Peyer's patch (tissue), 4 donors: ENCODE results near the gene GLRX2. TPM values are rescaled to one million over a fixed set of nuclear protein-coding genes. Genes with fewer than 3 reads are reported as not detected.
A peak's percentile ranks its signal among the peaks of the same experiment; 100 is the strongest.

Experiments
- DNase-seq, 3 donors: peaks; one replicate each; pipeline ENCODE4 v3.0.0-alpha.2; 2017 to 2019
- H3K27ac ChIP-seq, 4 donors: fragments of 200-600 bp; sonication (generic); one replicate each; pipeline ENCODE4 v1.5.1; 2016 to 2019
- H3K27me3 ChIP-seq, 2 donors: fragments of 200-600 bp; sonication (generic); one replicate each; pipeline ENCODE4 v1.5.1; 2019
- H3K36me3 ChIP-seq, 3 donors: fragments of 200-600 bp; sonication (generic); one replicate each; pipeline ENCODE4 v1.5.1; 2016 to 2019
- H3K4me1 ChIP-seq, 4 donors: fragments of 200-600 bp; sonication (generic); one replicate each; pipeline ENCODE4 v1.5.1; 2016 to 2019
- H3K4me3 ChIP-seq, 4 donors: fragments of 200-600 bp; sonication (generic); 1 replicate in 3 of 4; 2 replicates in 1 of 4; pipeline ENCODE4 v1.5.1; 2016 to 2019; ENCODE audit warnings: mild to moderate bottlenecking in 1 of 4
- H3K9me3 ChIP-seq, 4 donors: fragments of 200-600 bp; sonication (generic); one replicate each; pipeline ENCODE4 v1.5.1; 2016 to 2019; ENCODE audit warnings: mild to moderate bottlenecking in 1 of 4
- POLR2A ChIP-seq, 2 donors: fragments of 450-650 bp; IDR thresholded peaks; one replicate each; pipeline ENCODE4 v1.5.1; 2017; ENCODE audit warnings: antibody characterized with exemption in 2 of 2, mild to moderate bottlenecking in 2 of 2, moderate library complexity in 2 of 2
- total RNA-seq, 4 donors: library from RNA; depleted of rRNA; stranded (reverse); fragments of >200 nt; gene quantifications; one replicate each; pipeline ENCODE4 v1.1.0, GENCODE V29; 2016
- TF ChIP-seq, protein P1 (sequence below), 6 experiments: fragments of 450-650 bp in 4 of 6; fragments of 200-600 bp in 2 of 6; sonication (generic) in 1 of 6; IDR thresholded peaks; one replicate each; pipeline ENCODE4 v1.5.1; 2017 to 2019; ENCODE audit warnings: antibody characterized with exemption in 6 of 6, mild to moderate bottlenecking in 3 of 6, moderate library complexity in 1 of 6

Gene GLRX2
- total RNA-seq, 4 donors from 2014 or later, result 3.3 to 12.4 (median 7.5) TPM

DNA sequence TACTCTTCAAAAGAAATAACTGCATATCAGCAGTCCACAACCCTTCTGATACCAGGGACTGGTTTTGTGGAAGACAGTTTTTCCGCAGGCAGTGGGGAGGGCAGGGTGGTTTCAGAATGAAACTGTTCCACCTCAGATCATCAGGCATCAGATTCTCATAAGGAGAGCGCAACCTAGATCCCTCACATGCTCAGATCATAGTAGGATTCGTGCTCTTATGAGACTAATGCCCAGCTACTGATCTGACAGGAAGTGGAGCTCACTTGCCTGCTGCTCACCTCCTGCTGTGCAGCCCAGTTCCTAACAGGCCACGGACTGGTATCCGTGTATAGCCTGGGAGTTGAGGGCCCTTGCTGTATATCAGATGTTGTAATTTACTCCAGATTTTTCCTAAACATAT lies 34.3 kb downstream of the GLRX2 start:
- Histone ChIP-seq H3K36me3 (peaks cover 0 to 4% (median 0%) of the 10 kb centered on the region in 3 donors), H3K4me3 (no peak overlapping the region), H3K27ac (no peak overlapping the region), H3K27me3 (no peaks in the 10 kb centered on the region), H3K4me1 (peaks cover 0 to 9% (median 2%) of the 10 kb centered on the region in 4 donors), H3K9me3 (no peaks in the 10 kb centered on the region)
- DNase-seq, result no peak
- TF ChIP-seq, protein P1, sequence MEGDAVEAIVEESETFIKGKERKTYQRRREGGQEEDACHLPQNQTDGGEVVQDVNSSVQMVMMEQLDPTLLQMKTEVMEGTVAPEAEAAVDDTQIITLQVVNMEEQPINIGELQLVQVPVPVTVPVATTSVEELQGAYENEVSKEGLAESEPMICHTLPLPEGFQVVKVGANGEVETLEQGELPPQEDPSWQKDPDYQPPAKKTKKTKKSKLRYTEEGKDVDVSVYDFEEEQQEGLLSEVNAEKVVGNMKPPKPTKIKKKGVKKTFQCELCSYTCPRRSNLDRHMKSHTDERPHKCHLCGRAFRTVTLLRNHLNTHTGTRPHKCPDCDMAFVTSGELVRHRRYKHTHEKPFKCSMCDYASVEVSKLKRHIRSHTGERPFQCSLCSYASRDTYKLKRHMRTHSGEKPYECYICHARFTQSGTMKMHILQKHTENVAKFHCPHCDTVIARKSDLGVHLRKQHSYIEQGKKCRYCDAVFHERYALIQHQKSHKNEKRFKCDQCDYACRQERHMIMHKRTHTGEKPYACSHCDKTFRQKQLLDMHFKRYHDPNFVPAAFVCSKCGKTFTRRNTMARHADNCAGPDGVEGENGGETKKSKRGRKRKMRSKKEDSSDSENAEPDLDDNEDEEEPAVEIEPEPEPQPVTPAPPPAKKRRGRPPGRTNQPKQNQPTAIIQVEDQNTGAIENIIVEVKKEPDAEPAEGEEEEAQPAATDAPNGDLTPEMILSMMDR (IDR thresholded peaks at IDR 0.05), result no peak
- no peak for TF ChIP-seq POLR2A (IDR thresholded peaks at IDR 0.05)

DNA sequence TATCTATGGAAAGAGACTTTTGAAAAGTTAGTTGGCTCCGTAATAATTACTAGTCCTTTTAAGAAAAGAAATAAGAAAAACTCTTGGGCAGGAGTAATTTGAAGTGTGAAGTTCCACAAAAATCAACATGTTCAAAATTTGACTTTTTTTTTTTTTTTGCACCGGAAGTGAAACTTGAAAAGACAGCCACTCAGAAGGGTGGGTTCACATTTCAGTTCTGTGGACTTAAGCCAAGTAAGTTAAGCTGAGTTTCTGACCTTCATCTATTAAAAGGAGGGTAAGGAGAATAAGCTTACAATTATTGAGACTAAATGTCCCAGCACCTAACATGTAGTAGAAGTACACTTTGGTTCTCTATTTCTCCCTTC lies 34.8 kb downstream of the GLRX2 start:
- Histone ChIP-seq H3K27ac (peak overlapping the region in 1 of 4 donors; percentile 3), H3K36me3 (peaks cover 0 to 4% (median 0%) of the 10 kb centered on the region in 3 donors), H3K4me3 (no peak overlapping the region), H3K4me1 (peaks cover 0 to 9% (median 2%) of the 10 kb centered on the region in 4 donors), H3K9me3 (no peaks in the 10 kb centered on the region), H3K27me3 (no peaks in the 10 kb centered on the region)
- no peak for TF ChIP-seq POLR2A (IDR thresholded peaks at IDR 0.05)
- TF ChIP-seq, protein P1 (IDR thresholded peaks at IDR 0.05), result no peak
- DNase-seq, result no peak

DNA sequence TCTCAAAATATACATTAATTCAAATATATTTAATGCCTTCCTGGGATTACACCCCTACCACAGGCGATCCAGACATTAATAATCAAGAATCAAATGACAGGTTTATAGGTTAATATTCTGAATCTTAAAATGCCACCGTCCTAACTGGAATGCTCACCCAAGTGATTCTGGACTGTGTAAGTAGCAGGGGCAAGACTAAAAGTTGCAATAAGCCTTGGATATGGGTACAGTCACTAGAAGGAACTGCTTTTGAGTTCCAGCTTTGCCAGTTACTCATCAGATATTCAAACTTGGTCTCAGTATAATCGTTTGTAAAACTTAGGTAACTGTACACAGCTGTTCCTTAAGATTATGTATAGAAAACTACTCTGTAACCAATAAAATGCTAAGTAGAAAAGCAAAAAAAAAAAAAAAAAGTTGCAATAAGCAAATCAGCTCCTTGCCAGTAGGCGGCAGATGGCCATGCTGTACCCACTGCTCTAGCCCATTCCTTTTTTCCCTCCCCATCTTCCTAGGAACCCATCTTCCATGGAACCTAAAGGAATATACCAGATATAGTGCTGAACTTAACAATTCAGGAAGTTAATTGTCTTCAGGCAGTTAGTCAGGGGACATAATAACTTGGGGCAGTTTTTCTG lies 35.3 kb downstream of the GLRX2 start:
- DNase-seq, result no peak
- H3K36me3 ChIP-seq, result peaks cover 0 to 4% (median 0%) of the 10 kb centered on the region in 3 donors
- H3K4me3 ChIP-seq, result no peak overlapping the region
- no peaks in the 10 kb centered on the region for H3K9me3 ChIP-seq
- H3K27me3 ChIP-seq, result no peaks in the 10 kb centered on the region
- peaks cover 0 to 9% (median 2%) of the 10 kb centered on the region in 4 donors for H3K4me1 ChIP-seq
- no peak overlapping the region for H3K27ac ChIP-seq
- no peak for TF ChIP-seq POLR2A (IDR thresholded peaks at IDR 0.05)
- TF ChIP-seq, protein P1 (IDR thresholded peaks at IDR 0.05), result peak in 2 of 6 experiments; percentile 11 to 14

DNA sequence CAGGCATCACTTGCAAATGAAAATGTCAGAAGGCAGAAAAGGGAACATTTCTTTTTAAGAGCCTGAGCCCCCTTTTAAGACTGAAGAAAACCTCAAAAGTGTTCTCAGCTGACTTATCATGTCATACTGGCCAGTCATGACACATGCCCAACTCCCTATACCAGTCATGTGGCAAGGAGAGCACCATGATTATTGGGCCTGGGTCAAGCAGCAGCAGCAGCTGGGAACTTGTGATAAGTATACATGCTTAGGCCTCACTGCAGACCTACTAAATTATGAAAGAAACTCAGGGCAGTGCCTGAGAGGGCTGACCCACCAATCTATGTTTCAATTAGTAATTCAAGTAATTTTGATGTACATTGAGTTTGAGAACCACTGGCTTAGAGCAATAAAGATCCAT lies 37.2 kb downstream of the GLRX2 start:
- Histone ChIP-seq H3K9me3 (no peaks in the 10 kb centered on the region), H3K27me3 (no peaks in the 10 kb centered on the region), H3K27ac (no peak overlapping the region), H3K4me3 (peak overlapping the region in 1 of 4 donors; percentile 4), H3K4me1 (peaks cover 0 to 9% (median 2%) of the 10 kb centered on the region in 4 donors), H3K36me3 (peaks cover 0 to 4% (median 0%) of the 10 kb centered on the region in 3 donors)
- TF ChIP-seq, protein P1 (IDR thresholded peaks at IDR 0.05), result no peak
- TF ChIP-seq POLR2A (IDR thresholded peaks at IDR 0.05), result no peak
- DNase-seq, result no peak

DNA sequence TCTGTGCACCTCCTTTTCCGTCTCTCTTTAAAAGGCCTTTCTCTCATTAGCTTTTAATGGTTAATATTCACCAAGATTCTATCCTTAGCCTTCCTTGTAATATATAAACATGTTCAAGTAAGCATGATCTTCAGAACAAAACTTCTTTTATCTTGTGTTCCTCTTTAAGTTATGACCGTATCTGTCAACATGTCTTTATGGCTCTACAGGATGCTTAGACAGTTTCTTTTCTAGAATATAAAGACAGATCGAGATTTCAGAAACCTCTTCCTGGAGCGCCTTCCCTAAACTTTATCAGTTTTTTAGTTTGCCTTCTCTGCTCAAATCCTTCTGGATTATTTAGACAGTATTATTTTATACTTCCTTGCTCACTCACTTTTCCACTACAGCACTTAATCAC lies 38.6 kb downstream of the GLRX2 start:
- Histone ChIP-seq H3K27ac (no peak overlapping the region), H3K4me1 (peaks cover 0 to 9% (median 5%) of the 10 kb centered on the region in 4 donors), H3K4me3 (no peak overlapping the region), H3K27me3 (no peaks in the 10 kb centered on the region), H3K9me3 (no peaks in the 10 kb centered on the region), H3K36me3 (peaks cover 0 to 4% (median 0%) of the 10 kb centered on the region in 3 donors)
- DNase-seq, result no peak
- TF ChIP-seq POLR2A (IDR thresholded peaks at IDR 0.05), result no peak
- TF ChIP-seq, protein P1 (IDR thresholded peaks at IDR 0.05), result no peak
